A549 treated with AZD2906 at 1 μM for 4 hours (cell line): Measurements from ENCODE around the gene HEXIM1. TPM values are rescaled to one million over a fixed set of nuclear protein-coding genes. Genes with fewer than 3 reads are reported as not detected.

Experiments
- total RNA-seq: library from RNA; stranded (reverse); fragments of 200-300 nt; extraction: Qiagen RNA extraction; gene quantifications from 5 replicates; pipeline ENCODE4 v1.2.3, GENCODE V29; 2022

HEXIM1 gene, protein sequence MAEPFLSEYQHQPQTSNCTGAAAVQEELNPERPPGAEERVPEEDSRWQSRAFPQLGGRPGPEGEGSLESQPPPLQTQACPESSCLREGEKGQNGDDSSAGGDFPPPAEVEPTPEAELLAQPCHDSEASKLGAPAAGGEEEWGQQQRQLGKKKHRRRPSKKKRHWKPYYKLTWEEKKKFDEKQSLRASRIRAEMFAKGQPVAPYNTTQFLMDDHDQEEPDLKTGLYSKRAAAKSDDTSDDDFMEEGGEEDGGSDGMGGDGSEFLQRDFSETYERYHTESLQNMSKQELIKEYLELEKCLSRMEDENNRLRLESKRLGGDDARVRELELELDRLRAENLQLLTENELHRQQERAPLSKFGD
- total RNA-seq, result 38.3 to 50.5 TPM (median 45.4 TPM) in 5 replicates

DNA sequence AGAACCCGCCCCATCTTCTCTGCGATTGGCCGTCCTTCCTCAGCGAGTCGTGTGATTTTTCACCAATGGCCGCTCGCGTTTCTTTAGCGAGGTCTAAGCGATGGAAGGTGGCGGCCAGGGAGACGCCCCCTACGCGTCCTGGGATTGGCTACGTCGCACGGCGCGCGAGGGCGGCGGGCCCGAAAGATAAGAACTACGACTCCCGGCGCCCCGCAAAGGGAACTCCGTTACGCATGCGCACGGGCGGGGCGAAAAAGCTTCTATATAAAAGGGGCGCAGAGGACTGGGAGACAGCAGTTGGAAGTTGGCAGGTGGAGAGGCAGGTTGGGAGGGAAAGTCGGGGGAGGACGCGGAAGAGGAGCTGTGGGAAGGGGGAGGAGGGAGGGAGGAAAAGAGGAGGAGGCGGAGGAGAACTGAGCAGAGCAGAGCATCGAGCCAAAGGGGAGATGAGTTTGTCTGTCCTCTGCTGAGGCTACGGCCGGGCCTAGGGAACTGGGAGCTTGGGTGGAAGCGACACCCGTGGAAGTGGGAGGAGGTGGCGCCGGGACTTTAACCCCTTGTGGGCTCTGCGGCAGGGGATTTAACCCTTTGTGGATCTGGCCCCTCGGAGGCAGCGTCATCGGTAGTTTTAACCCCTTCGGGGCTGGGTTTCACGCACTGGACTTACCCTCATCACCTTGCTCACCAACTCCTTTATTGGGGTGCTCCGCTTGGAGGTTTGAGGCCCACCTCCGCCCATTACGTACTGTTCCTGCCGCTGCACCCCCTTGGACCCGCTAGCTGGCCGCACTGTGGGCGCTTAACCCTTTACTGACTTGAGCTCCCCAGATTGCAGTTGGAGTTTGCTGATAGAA is at the start of gene HEXIM1:
Gene HEXIM1, plus strand, starts transcription at position 293 of the 854 bp plus-strand sequence. CDS start 716 bp downstream, outside the sequence.

DNA sequence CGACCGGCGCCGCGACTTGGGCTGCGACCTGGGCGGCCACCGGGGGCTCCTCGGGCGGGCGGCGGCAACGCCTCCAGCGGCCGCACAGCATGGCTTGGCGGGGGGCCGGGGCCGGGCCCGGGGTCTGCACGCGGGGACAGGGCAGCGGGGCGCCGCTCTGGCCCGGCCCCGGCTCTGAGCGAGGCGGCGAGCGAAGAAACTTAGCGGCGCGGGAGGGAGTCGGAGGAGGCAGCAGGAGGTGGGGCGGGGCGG is 16.0 kb upstream of the HEXIM1 start, which contains the start of gene PLCD3:
Gene PLCD3, minus strand, starts transcription at position 196 of the 252 bp plus-strand sequence. Its CDS starts 105 bp downstream, at position 91.

DNA sequence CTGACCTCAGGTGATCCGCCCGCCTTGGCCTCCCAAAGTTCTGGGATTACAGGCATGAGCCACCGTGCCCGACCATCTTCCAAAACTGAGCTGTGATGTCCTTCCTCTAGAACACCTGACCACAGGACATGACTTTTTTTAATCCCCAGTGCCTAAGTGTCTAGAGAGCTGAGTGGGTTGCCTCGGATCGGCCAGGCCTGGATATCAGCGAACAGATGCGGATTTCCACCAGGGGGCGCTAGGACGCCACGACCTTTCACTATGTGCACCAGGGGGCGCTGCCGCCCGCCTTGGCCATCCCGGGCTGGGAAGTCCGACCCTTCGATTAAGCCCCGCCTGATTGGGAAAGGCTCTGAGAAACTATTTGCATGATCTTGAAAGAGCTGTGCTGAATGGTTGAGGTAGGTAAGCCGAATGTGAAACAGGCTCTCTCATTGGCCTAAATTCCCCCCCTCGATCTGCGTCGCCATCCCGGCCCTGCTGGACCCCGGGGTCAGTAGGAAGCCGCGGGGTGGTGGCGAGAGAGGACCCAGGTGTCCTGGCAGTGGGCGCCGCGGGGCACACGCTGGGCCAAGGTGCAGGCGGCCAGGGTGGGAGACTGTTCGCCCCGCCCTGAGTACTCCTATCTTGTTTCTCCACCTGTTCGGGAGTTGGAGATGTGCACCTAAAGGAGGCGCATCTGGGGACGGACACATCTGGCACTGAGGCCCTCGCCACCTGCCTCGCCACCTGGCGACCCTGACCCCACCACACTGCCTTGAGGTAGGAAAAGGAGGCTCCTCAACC is 12.9 kb upstream of the HEXIM1 start, which contains the start of gene ACBD4:
Gene ACBD4, plus strand, starts transcription at position 496 of the 786 bp plus-strand sequence. CDS start 458 bp downstream, outside the sequence.

DNA sequence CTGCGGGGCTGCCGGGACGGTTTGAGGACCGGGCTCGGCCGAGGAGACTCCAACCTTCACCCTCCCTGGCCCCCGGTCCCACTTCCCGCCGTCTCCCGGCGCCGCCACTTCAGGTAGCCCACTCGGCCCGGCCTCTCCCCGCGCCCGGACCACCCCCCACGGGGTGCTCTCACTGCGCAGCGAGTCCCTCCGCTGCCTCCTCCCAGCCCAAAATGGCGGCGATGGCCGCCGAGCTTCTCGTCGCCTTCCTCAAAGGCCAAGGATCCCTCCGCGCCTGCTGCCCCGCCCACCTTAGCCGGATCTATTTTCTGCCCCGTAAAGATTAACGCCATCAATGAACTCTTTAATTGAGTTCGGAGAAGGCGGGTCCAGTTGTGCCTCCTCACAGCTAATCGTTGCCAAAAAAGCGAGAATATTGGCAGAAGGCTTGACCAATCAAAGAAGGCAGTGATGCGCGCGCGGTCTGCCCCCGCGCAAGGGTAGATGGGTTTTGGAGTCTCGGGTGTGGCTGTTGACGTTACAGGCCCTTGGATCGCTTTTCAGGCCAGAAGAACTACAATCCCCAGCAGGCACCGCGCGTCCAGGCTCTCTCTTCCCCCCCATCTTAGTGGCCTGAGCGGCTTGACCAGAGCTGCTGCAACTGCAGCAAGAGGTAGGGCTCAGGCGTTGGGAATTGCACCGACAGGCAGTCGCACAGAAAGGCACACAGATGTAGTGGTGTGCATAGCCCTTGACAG is 13.2 kb downstream of the HEXIM1 start, which contains the start of gene HEXIM2:
Gene HEXIM2, plus strand, starts transcription at position 588 of the 737 bp plus-strand sequence. CDS start 919 bp downstream, outside the sequence.

Other genes starting within 250 kb of the HEXIM1 start
- gene EFTUD2, start 249.0 kb upstream of the HEXIM1 start, total RNA-seq, result 127 to 175 TPM (median 138 TPM) in 5 replicates
- gene GFAP, start 233.0 kb upstream of the HEXIM1 start, total RNA-seq, result 0.36 to 0.66 TPM (median 0.57 TPM) in 5 replicates
- 30.5 to 38.1 TPM (median 36.8 TPM) in 5 replicates for gene KIF18B, start 200.7 kb upstream of the HEXIM1 start, total RNA-seq
- gene C1QL1, start 180.2 kb upstream of the HEXIM1 start, total RNA-seq, result 15.1 to 35.0 TPM (median 30.3 TPM) in 5 replicates
- 16.2 to 19.9 TPM (median 16.7 TPM) in 5 replicates for gene DCAKD, start 96.8 kb upstream of the HEXIM1 start, total RNA-seq
- 147 to 397 TPM (median 154 TPM) in 5 replicates for gene NMT1, start 87.2 kb upstream of the HEXIM1 start, total RNA-seq
- gene PLCD3, start 16.0 kb upstream of the HEXIM1 start, total RNA-seq, result 126 to 190 TPM (median 170 TPM) in 5 replicates
- 6.4 to 7.7 TPM (median 7.5 TPM) in 5 replicates for gene ACBD4, start 12.8 kb upstream of the HEXIM1 start, total RNA-seq
- gene HEXIM2, start 13.4 kb downstream of the HEXIM1 start, total RNA-seq, result 13.0 to 18.2 TPM (median 14.8 TPM) in 5 replicates
- 25.4 to 32.3 TPM (median 31.9 TPM) in 5 replicates for gene FMNL1, start 73.4 kb downstream of the HEXIM1 start, total RNA-seq
- gene SPATA32, start 113.6 kb downstream of the HEXIM1 start, total RNA-seq, result 0.08 to 0.15 TPM (median 0.11 TPM) in 4 of 5 replicates, not detected in the other
- 30.5 to 49.2 TPM (median 37.2 TPM) in 5 replicates for gene MAP3K14, start 168.5 kb downstream of the HEXIM1 start, total RNA-seq